GM13976 (cell line): Measurements from ENCODE around the gene PKHD1.
"Not testable (repeated sequence)": the region's sequence is repeated elsewhere in the genome, so short reads cannot be mapped to it uniquely, and the experiment has no call there.

ENCODE experiments used
- DNase-seq: peaks from one replicate; pipeline ENCODE4 v3.0.0; 2012; ENCODE audit warnings: low spot score
- in situ Hi-C: fragments of 300-500 bp; cut with MboI; formaldehyde crosslinking; loops from one replicate; pipeline ENCODE4 v1.12.0; 2022; ENCODE audit warnings: low sequenced_read_pairs, mixed read lengths, inconsistent platforms; ENCODE audit not compliant: unreplicated experiment
- TF ChIP-seq, protein P1 (sequence below): IDR thresholded peaks from 2 replicates; pipeline ENCODE4 v1.5.1; 2012; ENCODE audit warnings: borderline replicate concordance, mild to moderate bottlenecking; ENCODE audit not compliant: insufficient read depth; ENCODE audit errors: extremely low read depth, missing control alignments, control extremely low read depth

PKHD1 gene

DNA sequence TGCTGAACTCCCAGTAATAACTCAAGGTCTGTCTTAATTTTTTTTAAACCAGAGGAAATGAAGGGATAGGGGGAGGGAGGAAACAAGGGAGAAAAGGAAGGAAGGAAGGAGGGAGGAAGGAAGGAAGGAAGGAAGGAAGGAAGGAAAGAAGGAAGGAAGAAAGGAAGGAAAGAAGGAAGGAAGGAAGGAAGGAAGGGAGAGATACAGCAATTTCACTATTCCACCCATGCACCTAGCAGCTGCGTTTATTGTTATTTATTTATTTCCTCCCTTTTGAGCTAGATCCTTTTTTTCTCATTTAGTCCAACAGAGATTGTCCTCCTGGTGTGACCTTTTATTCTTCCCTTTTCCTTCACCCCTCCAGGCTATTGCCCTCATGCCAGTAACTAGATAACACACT lies 97.6 kb downstream of the PKHD1 start:
- TF ChIP-seq, protein P1, sequence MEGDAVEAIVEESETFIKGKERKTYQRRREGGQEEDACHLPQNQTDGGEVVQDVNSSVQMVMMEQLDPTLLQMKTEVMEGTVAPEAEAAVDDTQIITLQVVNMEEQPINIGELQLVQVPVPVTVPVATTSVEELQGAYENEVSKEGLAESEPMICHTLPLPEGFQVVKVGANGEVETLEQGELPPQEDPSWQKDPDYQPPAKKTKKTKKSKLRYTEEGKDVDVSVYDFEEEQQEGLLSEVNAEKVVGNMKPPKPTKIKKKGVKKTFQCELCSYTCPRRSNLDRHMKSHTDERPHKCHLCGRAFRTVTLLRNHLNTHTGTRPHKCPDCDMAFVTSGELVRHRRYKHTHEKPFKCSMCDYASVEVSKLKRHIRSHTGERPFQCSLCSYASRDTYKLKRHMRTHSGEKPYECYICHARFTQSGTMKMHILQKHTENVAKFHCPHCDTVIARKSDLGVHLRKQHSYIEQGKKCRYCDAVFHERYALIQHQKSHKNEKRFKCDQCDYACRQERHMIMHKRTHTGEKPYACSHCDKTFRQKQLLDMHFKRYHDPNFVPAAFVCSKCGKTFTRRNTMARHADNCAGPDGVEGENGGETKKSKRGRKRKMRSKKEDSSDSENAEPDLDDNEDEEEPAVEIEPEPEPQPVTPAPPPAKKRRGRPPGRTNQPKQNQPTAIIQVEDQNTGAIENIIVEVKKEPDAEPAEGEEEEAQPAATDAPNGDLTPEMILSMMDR = no peak
- in situ Hi-C loops = no loop called here
- no peak for DNase-seq

DNA sequence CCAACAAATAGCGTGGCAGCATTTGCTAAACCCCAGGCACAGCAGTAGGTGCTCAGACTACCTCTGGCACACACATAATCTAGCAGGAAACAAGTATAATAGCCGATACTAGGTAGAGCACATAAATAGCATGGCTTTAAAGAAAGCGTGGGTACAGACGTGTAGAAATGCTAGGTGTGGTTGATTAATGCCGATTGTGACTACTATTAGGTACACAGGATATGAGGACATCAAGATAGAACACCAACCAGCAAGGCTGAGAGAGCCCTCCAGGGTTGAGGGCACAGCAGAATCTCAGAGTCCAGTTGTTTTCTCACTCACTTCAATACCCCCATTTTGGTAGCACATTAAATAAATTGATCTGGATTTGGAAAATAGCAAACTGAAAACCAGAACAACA lies 100.5 kb downstream of the PKHD1 start:
- in situ Hi-C loops = no loop called here
- DNase-seq = no peak
- TF ChIP-seq, protein P1 = no peak

DNA sequence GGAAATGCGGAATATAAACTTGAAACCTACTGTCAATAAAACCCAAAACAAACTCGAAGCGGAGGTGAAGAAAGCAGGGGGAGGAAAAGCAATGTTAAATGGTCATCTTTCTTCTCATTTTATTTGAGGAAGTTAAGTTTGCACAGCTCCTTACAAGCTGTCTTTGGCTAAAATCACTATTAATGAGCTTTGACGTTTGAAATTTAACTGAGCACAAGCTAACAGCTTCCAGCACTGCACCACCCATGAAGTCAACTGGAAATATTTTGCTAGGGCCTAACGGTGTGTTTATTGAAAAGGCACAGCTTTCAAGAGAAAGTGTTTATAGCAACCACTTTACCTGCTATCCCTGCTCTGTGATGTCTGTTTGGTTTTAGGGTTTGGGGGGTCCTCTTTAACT lies 103.8 kb downstream of the PKHD1 start:
- no peak for DNase-seq
- TF ChIP-seq, protein P1 = no peak
- in situ Hi-C loops = no loop called here

DNA sequence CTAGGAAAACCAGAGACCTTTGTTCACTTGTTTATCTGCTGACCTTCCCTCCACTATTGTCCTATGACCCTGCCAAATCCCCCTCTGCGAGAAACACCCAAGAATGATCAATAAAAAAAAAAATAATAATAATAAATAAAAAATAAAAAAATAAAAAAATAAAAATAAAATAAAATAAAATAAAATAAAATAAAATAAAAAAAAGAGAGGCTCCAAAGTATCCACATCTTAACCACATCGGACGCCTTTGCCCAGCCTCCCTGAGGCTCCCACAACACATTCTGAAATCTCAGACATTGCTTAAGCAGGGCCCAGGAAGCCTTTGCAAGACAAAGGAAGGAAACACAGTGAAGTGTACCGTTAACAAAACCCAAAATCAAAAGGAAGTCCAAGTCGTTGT lies 104.7 kb downstream of the PKHD1 start:
- DNase-seq, in situ Hi-C loops: not testable (repeated sequence)

DNA sequence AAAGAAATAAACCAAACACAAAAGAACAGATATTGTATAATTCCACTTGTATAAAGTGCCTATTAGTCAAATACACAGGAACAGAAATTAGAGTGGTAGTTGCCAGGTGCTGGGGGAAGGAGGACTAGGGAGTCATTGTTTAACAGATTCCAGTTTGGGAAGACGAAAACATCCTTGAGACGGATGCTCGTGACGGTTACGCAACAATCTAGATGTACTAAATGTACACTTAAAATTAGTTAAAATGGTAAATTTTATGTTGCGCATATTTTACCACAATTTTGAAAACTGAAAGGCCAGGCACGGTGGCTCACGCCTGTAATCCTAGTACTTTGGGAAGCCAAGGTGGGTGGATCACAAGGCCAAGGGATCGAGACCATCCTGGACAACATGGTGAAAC lies 111.0 kb downstream of the PKHD1 start:
- DNase-seq = no peak
- TF ChIP-seq, protein P1 = no peak
- in situ Hi-C loops = no loop called here

DNA sequence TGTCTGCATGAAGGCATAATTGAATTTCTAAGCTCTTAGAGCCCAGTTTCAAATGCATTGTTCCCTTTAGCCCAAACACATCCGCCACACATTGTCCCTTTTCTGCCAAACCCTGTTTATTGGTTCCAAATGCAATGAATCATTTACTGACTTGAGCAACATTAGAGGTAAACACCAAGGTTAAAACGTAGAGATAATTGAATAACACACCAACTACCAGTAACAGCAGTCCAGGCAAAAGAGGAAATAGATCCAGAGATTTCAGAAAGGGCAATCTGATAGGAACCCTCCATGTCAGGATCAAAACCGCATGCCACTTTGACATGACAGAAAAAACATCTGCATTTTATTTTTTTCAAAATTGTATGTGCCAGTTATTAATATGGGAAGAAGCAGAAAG lies 114.8 kb downstream of the PKHD1 start:
- no peak for DNase-seq
- in situ Hi-C loops = no loop called here
- TF ChIP-seq, protein P1 = no peak

DNA sequence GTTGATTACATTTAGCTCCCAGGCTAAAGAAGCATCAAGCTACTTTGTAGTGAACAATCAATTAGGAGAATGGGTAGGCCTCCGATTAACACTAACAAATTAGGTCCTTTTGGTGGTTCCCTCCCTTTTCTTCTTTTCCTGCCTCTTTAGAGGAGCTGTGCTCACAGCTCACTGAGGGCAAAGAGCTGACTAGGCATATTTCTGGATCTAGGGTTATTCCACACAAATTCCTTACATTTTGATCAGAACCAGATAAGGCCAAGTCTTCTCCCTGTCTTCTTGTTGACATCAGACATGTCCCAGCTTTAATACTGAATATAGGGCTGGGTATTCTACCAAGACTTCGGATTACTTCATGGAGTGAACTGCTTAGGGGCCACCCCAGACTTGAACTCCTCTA lies 119.1 kb downstream of the PKHD1 start:
- TF ChIP-seq, protein P1 = no peak
- in situ Hi-C loops = loop anchor here (10.0 kb wide), 1 partner anchor 113 kb away; no protein-coding TSS in a partner anchor
- DNase-seq = no peak
